Fibroblast of lung (primary cell): ENCODE measurements around the gene MMP14. TPM values are rescaled to one million over a fixed set of nuclear protein-coding genes. Genes with fewer than 3 reads are reported as not detected.

Experiments used
- DNase-seq, 2 donors: peaks; one replicate each; pipeline versions ENCODE4 v3.0.0 to v3.0.0-alpha.2; 2010; ENCODE audit warnings: low read depth in 2 of 2
- H2AFZ ChIP-seq: 2 replicates; pipeline ENCODE4 v1.5.1; 2012; ENCODE audit warnings: low read length, control low read depth, inconsistent platforms
- H3K27ac ChIP-seq: 2 replicates; pipeline ENCODE4 v1.5.1; 2011; ENCODE audit warnings: low read length, control low read depth; ENCODE audit not compliant: insufficient read depth
- H3K27me3 ChIP-seq: 2 replicates; pipeline ENCODE4 v1.5.1; 2011; ENCODE audit warnings: mild to moderate bottlenecking, low read length; ENCODE audit not compliant: control insufficient read depth, insufficient read depth
- H3K36me3 ChIP-seq: 2 replicates; pipeline ENCODE4 v1.5.1; 2011; ENCODE audit warnings: low read length; ENCODE audit not compliant: control insufficient read depth, insufficient read depth
- H3K4me1 ChIP-seq: 2 replicates; pipeline ENCODE4 v1.5.1; 2011; ENCODE audit warnings: low read length; ENCODE audit not compliant: control insufficient read depth, insufficient read depth; ENCODE audit errors: extremely low read depth
- H3K4me2 ChIP-seq: 2 replicates; pipeline ENCODE4 v1.5.1; 2011; ENCODE audit warnings: low read length, control low read depth; ENCODE audit not compliant: insufficient read depth; ENCODE audit errors: extremely low read depth
- H3K4me3 ChIP-seq, 4 experiments: fragments of 200-600 bp in 1 of 4; sonication (generic) in 1 of 4; replicated peaks in 1 of 4; 2 replicates each; pipeline ENCODE4 v1.5.1; 2011 to 2016; ENCODE audit warnings: low read length in 4 of 4, low read depth in 3 of 4, mild to moderate bottlenecking in 3 of 4, control low read depth in 2 of 4, inconsistent platforms in 1 of 4, mixed read lengths in 1 of 4; ENCODE audit not compliant: insufficient read depth in 1 of 4; ENCODE audit errors: control extremely low read depth in 1 of 4
- H3K79me2 ChIP-seq: 2 replicates; pipeline ENCODE4 v1.5.1; 2012; ENCODE audit warnings: mild to moderate bottlenecking, low read length, inconsistent platforms; ENCODE audit not compliant: control insufficient read depth, insufficient read depth
- H3K9ac ChIP-seq: 2 replicates; pipeline ENCODE4 v1.5.1; 2011; ENCODE audit warnings: mild to moderate bottlenecking, low read length, control low read depth; ENCODE audit not compliant: insufficient read depth
- H3K9me3 ChIP-seq: 2 replicates; pipeline ENCODE4 v1.5.1; 2012; ENCODE audit warnings: low read depth, low read length; ENCODE audit not compliant: control insufficient read depth, insufficient read depth
- H4K20me1 ChIP-seq: 2 replicates; pipeline ENCODE4 v1.5.1; 2011; ENCODE audit warnings: low read length; ENCODE audit not compliant: control insufficient read depth, insufficient read depth; ENCODE audit errors: extremely low read depth
- CTCF ChIP-seq, 2 donors: IDR thresholded peaks in 1 of 2; conservative IDR thresholded peaks in 1 of 2; 1 replicate in 1 of 2; 2 replicates in 1 of 2; pipeline ENCODE4 v1.5.1; 2011 to 2012; ENCODE audit warnings: low read length in 2 of 2, control low read depth in 1 of 2, inconsistent platforms in 1 of 2, low read depth in 1 of 2, mild to moderate bottlenecking in 1 of 2
- EZH2 ChIP-seq: IDR thresholded peaks from 2 replicates; pipeline ENCODE4 v1.5.1; 2012; ENCODE audit warnings: low read length, control low read depth, mild to moderate bottlenecking; ENCODE audit errors: missing control alignments
- polyA plus RNA-seq, 2 donors: library from polyadenylated mRNA; depleted of rRNA in 1 of 2; stranded (reverse) in 1 of 2; unstranded in 1 of 2; fragments of >200 nt; gene quantifications; 2 replicates each; pipeline ENCODE4 v1.2.1, GENCODE V29; 2011 to 2012; ENCODE audit warnings: missing spikeins in 1 of 2
- total RNA-seq: library from RNA; depleted of rRNA; stranded (reverse); fragments of >200 nt; gene quantifications from 2 replicates; pipeline ENCODE4 v1.2.1, GENCODE V29; 2014

Gene MMP14
- total and polyA plus RNA-seq, 2 donors (not counting 1 experiment from before 2014, with no cell fraction given), result 375 to 397 TPM

GRCh38 chr14:22887260-22887989, 51.0 kb downstream of the MMP14 start:
- peak; percentile 79 to 90 for DNase-seq
- peak overlapping the region; percentile 1 for H3K27ac ChIP-seq
- H3K9ac ChIP-seq, result peak overlapping the region; percentile 51

GRCh38 chr14:22887990-22888378, 51.6 kb downstream of the MMP14 start:
- no peak for TF ChIP-seq CTCF (conservative IDR thresholded peaks at IDR 0.05 in 1 of 2, IDR thresholded peaks at IDR 0.05 in 1 of 2; ENCODE audit: low read depth in 1 of 2, low read length in 2 of 2)
- TF ChIP-seq EZH2, result no peak
- H3K9ac ChIP-seq, result no peak overlapping the region
- no peaks in the 10 kb centered on the region for H3K9me3 ChIP-seq
- H3K27me3 ChIP-seq, result no peaks in the 10 kb centered on the region
- no peaks in the 10 kb centered on the region for H4K20me1 ChIP-seq
- no peak overlapping the region for H2AFZ ChIP-seq
- H3K4me3 ChIP-seq, result peak overlapping the region; percentile 15 to 79 (median 41)
- H3K36me3 ChIP-seq, result no peaks in the 10 kb centered on the region
- peaks cover 2% of the 10 kb centered on the region for H3K4me1 ChIP-seq
- no peaks in the 10 kb centered on the region for H3K79me2 ChIP-seq
- DNase-seq, result no peak
- H3K27ac ChIP-seq, result no peak overlapping the region
- H3K4me2 ChIP-seq, result peak overlapping the region; percentile 38

More at GRCh38 chr14:22887260-22887989, 51.0 kb downstream of the MMP14 start:
- peak overlapping the region; percentile 15 to 79 (median 41) for H3K4me3 ChIP-seq
- H3K4me2 ChIP-seq, result peak overlapping the region; percentile 38
- no peaks in the 10 kb centered on the region for H3K36me3 ChIP-seq
- TF ChIP-seq EZH2 (no peak), CTCF (conservative IDR thresholded peaks at IDR 0.05 in 1 of 2, IDR thresholded peaks at IDR 0.05 in 1 of 2; ENCODE audit: low read depth in 1 of 2, low read length in 2 of 2) (no peak)
- H3K27me3 ChIP-seq, result no peaks in the 10 kb centered on the region
- H2AFZ ChIP-seq, result peak overlapping the region; percentile 13
- no peaks in the 10 kb centered on the region for H4K20me1 ChIP-seq
- no peaks in the 10 kb centered on the region for H3K79me2 ChIP-seq
- H3K4me1 ChIP-seq, result peaks cover 5% of the 10 kb centered on the region
- H3K9me3 ChIP-seq, result no peaks in the 10 kb centered on the region

- H3K79me2 ChIP-seq, result no peaks in the 10 kb centered on the region
- no peak overlapping the region for H3K9ac ChIP-seq
- H3K9me3 ChIP-seq, result no peaks in the 10 kb centered on the region
- no peaks in the 10 kb centered on the region for H4K20me1 ChIP-seq
- no peaks in the 10 kb centered on the region for H3K27me3 ChIP-seq
- peaks cover 2% of the 10 kb centered on the region for H3K4me1 ChIP-seq
- TF ChIP-seq EZH2, result no peak
- no peak for TF ChIP-seq CTCF (conservative IDR thresholded peaks at IDR 0.05 in 1 of 2, IDR thresholded peaks at IDR 0.05 in 1 of 2; ENCODE audit: low read depth in 1 of 2, low read length in 2 of 2)
- H3K27ac ChIP-seq, result no peak overlapping the region
- H2AFZ ChIP-seq, result no peak overlapping the region
- no peaks in the 10 kb centered on the region for H3K36me3 ChIP-seq
- no peak for DNase-seq
- H3K4me3 ChIP-seq, result no peak overlapping the region
- H3K4me2 ChIP-seq, result no peak overlapping the region
Measured at GRCh38 chr14:22888662-22889061, 52.3 kb downstream of the MMP14 start.
